ENCODE data around the gene GPR179. TPM values are rescaled to one million over a fixed set of nuclear protein-coding genes. Genes with fewer than 3 reads are reported as not detected.

GPR179 gene, protein sequence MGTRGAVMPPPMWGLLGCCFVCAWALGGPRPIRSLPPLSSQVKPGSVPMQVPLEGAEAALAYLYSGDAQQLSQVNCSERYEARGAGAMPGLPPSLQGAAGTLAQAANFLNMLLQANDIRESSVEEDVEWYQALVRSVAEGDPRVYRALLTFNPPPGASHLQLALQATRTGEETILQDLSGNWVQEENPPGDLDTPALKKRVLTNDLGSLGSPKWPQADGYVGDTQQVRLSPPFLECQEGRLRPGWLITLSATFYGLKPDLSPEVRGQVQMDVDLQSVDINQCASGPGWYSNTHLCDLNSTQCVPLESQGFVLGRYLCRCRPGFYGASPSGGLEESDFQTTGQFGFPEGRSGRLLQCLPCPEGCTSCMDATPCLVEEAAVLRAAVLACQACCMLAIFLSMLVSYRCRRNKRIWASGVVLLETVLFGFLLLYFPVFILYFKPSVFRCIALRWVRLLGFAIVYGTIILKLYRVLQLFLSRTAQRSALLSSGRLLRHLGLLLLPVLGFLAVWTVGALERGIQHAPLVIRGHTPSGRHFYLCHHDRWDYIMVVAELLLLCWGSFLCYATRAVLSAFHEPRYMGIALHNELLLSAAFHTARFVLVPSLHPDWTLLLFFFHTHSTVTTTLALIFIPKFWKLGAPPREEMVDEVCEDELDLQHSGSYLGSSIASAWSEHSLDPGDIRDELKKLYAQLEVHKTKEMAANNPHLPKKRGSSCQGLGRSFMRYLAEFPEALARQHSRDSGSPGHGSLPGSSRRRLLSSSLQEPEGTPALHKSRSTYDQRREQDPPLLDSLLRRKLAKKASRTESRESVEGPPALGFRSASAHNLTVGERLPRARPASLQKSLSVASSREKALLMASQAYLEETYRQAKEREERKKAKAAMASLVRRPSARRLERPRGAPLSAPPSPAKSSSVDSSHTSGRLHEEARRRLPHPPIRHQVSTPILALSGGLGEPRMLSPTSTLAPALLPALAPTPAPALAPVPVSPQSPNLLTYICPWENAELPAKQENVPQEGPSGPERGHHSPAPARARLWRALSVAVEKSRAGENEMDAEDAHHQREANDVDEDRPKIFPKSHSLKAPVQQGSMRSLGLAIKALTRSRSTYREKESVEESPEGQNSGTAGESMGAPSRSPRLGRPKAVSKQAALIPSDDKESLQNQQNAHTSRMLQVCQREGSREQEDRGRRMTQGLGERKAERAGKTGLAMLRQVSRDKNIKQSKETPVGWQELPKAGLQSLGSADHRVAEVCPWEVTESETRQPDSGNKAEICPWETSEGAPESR (N-terminal part only)
- total RNA-seq: not detected in 2 replicates

DNA sequence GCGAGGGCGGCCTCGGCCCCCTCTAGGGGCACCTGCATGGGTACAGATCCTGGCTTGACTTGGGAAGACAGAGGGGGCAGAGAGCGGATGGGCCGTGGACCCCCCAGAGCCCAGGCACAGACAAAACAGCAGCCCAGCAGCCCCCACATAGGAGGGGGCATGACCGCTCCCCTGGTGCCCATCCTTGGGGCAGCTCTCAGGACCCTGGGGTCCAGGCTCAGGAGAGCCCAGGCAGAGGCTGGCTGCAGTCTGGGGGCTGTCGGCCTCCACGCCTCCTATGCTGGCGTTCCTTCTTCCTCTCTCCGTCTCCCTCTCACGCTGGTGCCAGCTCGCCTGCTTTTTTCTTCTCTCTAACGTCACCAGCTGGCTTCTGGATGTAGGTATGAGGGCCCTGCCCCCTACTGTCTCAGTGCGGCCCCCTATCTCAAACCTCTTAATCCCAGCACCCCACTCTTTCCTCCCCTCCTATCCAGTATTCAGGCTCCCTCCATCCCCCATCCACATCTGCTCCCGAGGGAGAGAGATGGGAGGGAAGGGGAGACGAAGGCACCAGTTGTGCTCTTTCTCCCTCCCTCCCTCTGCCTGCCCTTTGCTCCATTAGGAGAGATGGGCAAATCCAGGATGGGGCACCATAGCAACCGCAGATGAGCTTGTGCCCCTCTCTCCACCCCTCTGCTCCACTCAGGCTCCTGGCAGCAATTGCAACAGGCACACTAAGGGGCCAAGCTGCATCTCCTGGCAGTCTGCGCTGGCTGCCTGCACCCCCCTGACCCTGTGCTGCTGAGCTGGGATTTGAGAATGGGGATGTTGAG, at the start of gene GPR179:
Gene GPR179 (minus strand): TSS at position 349 of the 812 bp plus-strand sequence. CDS start 167 bp downstream, at position 182.
- no peak for DNase-seq (ENCODE audit: low read depth)
- TF ChIP-seq, protein P1, sequence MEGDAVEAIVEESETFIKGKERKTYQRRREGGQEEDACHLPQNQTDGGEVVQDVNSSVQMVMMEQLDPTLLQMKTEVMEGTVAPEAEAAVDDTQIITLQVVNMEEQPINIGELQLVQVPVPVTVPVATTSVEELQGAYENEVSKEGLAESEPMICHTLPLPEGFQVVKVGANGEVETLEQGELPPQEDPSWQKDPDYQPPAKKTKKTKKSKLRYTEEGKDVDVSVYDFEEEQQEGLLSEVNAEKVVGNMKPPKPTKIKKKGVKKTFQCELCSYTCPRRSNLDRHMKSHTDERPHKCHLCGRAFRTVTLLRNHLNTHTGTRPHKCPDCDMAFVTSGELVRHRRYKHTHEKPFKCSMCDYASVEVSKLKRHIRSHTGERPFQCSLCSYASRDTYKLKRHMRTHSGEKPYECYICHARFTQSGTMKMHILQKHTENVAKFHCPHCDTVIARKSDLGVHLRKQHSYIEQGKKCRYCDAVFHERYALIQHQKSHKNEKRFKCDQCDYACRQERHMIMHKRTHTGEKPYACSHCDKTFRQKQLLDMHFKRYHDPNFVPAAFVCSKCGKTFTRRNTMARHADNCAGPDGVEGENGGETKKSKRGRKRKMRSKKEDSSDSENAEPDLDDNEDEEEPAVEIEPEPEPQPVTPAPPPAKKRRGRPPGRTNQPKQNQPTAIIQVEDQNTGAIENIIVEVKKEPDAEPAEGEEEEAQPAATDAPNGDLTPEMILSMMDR (conservative IDR thresholded peaks at IDR 0.05; ENCODE audit: low read depth, low read length): no peak

GRCh38 chr17:38379448-38379847, 35.7 kb upstream of the GPR179 start:
- H3K4me3 ChIP-seq (ENCODE audit: low read depth, low read length): no peak overlapping the region
- no peak for DNase-seq (ENCODE audit: low read depth)
- TF ChIP-seq, protein P1 (conservative IDR thresholded peaks at IDR 0.05; ENCODE audit: low read depth, low read length): no peak

More for the DNA sequence above, at the start of gene GPR179:
- H3K4me3 ChIP-seq (ENCODE audit: low read depth, low read length): no peak within 1 kb of the TSS

- DNase-seq (ENCODE audit: low read depth): no peak
- TF ChIP-seq, protein P1 (conservative IDR thresholded peaks at IDR 0.05; ENCODE audit: low read depth, low read length): no peak
- H3K4me3 ChIP-seq (ENCODE audit: low read depth, low read length): no peak overlapping the region
Measured at GRCh38 chr17:38369124-38369886, 25.5 kb upstream of the GPR179 start.

DNA sequence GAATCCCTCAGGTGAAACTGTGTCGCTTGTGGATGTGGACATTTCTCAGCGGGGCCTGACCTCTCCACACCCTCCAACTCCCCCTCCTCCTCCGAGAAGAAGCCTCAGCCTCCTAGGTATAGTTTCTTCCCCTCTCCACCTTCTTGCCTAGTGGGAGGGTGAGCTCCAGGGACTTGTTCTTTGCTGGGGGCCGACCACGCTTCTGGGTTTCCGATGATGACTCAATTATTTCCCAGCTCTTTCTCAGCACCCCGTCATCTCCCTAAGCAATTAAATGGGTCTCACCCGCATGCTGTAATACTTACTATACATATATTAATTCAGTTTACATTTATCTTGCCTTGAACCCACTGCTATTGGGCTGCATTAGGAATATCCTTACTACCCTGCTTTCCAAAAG, 21.0 kb upstream of the GPR179 start:
- H3K4me3 ChIP-seq (ENCODE audit: low read depth, low read length): no peak overlapping the region
- DNase-seq (ENCODE audit: low read depth): no peak
- TF ChIP-seq, protein P1 (conservative IDR thresholded peaks at IDR 0.05; ENCODE audit: low read depth, low read length): no peak

DNA sequence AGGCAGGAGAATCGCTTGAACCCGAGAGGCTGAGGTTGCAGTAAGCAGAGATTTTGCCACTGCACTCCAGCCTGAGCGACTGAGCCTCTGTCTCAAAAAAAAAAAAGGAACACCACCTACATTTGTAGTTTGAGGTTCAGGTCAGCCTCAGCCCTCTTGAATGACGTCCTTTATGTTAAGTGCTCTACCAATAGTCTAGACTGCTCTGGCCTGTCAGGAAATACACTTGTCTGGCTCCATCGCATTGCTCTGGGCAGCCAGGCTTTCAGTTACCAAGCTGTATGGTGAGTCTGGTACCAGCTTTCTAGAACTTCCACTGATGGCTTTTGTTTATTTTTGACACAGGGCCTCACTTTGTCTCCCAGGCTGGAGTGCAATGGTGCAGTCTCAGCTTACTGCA, 19.3 kb upstream of the GPR179 start:
- TF ChIP-seq, protein P1 (conservative IDR thresholded peaks at IDR 0.05; ENCODE audit: low read depth, low read length): no peak
- no peak overlapping the region for H3K4me3 ChIP-seq (ENCODE audit: low read depth, low read length)
- no peak for DNase-seq (ENCODE audit: low read depth)

All from epithelial cell of proximal tubule (primary cell).